OCI-M2 (cell line): ENCODE data around the gene C11orf98.
"Not testable (repeated sequence)": the region's sequence is repeated elsewhere in the genome, so short reads cannot be mapped to it uniquely, and the experiment has no call there.

Experiments used
- DNase-seq: peaks from one replicate; lab custom pipeline; 2025; ENCODE audit not compliant: unreplicated experiment; lab: John Stamatoyannopoulos, UW

The C11orf98 gene

DNA sequence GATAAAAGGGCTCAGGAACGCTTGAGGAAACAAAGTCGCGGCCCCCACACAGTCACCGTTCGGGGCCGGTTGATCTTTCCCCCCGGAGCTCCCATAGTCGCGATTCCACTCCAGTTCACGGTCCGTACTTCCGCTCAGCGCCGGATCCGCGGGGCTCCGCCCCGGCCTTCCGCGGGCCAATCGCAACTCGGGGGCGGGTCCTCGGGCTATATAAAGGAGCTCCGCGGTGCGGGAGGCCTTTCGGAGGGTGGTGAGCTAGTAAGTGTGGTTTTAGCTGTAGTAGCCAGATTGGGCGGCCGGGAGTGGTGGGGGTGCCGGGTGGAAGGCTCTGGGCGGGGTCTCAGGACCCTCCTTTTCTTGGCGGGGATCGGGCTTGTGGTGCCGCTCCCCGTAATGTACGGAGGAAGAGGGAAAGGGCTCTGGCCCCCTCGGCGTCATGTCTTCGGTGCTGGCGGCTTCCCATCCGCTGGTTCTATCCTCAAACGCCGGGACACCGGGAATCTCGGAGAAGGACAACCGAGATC lies at the start of gene C11orf98, which contains the start of gene CSKMT:
Gene C11orf98 (minus strand): TSS at position 136 of the 524 bp plus-strand sequence. CDS start 41 bp downstream, at position 95.
Gene CSKMT (plus strand): TSS at position 238 of the 524 bp plus-strand sequence. CDS start 568 bp downstream, outside the sequence.
- peak; percentile 79 for DNase-seq

DNA sequence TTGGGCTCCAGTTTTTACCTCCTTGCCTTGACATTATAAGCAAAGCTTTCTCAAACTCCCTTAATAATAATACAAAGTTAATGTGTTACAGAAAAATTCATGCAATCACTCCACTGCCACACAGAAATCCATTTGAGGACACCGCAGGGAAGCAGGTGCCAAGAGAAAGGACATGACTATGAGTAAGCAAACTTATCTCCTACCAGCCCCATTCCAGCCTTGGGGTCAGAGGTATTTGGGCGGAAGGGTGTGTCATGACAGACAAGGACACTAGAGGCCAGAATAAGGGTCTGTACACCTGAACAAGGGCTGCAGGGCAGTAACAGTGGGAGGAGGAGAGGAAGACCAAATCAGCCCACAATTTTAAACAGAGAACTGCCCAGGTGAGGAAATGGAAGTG lies 48.3 kb upstream of the C11orf98 start:
- DNase-seq: no peak

DNA sequence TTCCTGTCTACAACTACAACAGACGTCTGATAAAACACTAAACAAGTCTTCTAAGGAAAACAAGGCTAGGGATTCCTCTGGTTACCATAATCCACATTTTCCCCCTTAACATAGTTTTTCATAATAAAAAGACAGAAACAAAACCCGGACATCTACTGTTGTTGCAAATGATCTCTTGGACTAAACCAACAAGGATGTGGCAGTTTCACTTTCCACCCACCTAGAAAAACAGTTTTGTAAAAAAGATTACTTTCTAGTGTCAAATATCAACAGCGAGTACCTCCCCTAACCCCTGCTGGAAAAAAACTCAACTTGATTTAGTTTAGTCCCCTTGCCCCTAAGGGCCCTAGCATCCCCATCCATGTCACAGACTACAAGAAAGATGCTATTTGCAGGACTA lies 47.9 kb upstream of the C11orf98 start:
- DNase-seq: no peak

DNA sequence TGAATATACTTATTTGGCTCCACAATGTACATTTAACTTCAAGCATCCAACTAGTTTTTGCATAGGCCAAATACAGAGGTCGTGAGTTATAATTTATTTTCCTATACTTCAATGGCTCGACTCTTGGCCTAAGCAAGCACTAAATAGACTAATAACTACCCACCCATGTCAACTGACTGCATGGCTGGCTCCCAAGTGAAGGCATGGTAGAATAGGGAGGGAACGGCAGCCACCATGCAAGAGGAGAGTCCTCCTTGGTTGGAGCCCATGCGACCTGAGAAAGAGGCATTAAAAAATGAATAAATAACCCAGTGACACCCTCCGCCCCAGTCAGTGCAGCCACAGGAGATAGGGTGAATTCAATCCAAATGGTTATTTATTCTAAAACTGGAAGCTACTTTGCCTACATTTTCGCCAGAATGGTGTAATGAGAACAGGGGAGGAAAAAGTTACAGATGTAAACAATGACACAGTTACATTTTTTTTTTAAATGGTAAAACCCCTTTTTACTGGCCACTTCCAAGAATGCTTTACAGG lies 47.3 kb upstream of the C11orf98 start:
- no peak for DNase-seq

DNA sequence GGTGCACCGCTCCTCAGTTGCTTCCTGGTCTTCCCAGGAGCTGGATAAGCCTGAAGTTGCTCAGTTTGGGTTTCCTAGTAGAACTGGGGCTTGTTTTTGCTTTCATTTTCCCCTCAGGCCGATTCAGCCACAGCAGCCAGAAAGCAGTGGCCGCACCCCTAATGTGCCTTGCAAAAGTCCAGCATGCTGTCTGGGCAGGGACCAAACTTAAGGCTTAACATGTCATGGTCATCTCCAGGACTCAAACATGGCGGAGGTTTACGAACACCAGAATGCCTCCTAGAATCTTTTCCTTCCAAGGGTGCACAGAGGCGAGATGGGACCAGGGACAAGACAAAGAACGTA lies 45.0 kb upstream of the C11orf98 start:
- DNase-seq: no peak

DNA sequence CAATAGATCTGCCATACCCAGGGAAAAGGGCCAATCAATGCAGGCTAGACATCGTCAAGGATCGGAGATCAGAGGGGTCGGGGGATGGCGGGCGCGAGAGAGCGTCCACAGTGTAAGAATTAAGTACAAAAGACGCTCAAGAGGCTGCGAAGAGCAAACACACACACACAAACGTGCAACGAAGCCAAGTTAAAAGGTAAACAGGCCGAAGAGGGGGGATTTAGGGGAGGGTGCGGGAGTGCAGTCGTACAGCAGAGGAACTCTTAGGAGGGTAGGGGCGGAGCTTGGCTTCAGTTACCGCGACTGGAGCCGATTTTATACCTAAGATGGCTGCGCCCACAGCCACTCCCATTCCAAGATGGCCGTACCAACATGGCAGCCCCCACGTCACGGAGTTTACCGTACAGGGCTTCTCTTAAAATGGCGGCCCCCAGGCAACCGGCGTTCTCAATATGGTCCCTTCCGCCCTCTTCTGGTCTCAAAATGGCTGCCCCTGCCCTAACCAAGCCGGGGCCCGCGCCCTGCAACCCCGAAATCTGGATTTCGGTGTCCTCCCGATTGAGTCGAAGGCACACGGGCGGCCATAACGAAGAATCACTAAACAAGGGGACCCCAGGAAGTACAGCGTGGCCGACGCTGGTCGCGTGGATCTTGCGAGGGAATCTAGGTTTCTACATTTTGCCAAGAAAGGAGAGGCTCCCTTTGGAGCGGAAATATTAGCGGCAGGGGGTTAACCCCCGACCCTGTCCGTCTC lies 44.4 kb upstream of the C11orf98 start:
- no peak for DNase-seq

DNA sequence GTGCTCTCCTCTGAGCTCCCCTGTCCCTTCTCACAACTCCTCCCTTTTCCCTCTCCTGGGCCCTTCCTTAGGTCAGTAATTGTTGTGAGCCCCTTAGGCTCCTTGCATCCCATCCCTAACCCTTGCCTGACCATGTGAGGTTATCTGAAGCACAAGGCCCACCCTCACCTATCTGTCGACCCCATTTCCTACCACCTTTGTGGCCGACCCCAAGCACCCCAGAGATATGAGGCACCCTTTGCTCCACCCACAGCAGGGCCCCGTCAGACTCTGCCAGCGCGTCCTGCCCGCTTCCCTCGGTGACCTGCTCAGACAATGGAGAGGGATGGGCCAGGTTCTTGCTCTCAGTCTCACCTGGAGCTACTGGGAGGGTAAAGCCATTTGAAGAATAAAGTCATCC lies 43.8 kb upstream of the C11orf98 start:
- no peak for DNase-seq

DNA sequence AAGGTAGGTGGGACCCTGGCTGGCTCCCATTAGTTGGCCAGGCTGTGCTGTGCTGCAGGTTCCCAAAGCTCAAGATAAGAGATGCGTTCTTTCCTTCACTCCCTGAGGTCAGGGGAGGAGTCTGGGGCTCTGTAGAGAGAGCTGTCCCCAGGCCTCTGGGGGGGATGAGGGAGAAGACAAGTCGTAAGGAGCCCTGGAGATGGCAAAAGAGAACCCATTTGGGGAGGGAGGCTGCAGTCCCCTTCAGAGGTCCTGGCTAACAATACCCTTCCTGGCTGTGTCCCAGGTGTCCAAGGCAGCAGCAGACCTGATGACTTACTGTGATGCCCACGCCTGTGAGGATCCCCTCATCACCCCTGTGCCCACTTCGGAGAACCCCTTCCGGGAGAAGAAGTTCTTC lies 43.4 kb upstream of the C11orf98 start:
- DNase-seq: no peak

DNA sequence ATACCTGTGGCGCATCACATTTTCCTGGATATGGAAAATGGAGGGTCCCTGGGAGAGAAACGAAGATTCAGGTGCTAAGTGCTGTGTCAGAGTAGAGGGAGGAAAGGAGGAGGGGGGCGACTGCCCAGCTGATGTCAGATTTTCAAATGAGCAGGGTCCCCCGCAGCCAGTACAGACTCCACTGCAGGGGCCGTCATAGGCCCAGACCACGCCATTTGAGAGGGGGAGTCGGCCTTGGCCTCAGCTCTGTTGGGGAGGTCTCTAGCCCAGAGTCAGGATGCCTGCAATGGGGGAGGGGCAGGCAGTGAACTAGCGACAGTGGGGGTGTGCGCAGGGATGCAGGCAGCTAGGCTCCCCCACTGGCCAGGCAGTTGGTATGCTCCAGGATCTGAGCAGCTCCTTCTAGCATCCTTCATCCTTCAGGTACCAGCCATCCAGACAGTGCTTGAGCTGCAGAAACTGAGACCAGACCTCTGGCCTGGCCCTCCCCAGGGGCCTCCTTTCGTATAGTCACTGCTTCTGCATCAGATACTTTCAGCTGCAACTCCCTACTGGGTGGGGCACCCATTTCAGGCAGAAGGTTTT lies 42.4 kb upstream of the C11orf98 start, which contains the start of the genes BSCL2 and GNG3:
Gene BSCL2 (minus strand): TSS at position 148 of the 585 bp plus-strand sequence. CDS start 229 bp downstream, outside the sequence.
Gene GNG3 (plus strand): TSS at position 400 of the 585 bp plus-strand sequence. CDS start 620 bp downstream, outside the sequence.
- DNase-seq: no peak

DNA sequence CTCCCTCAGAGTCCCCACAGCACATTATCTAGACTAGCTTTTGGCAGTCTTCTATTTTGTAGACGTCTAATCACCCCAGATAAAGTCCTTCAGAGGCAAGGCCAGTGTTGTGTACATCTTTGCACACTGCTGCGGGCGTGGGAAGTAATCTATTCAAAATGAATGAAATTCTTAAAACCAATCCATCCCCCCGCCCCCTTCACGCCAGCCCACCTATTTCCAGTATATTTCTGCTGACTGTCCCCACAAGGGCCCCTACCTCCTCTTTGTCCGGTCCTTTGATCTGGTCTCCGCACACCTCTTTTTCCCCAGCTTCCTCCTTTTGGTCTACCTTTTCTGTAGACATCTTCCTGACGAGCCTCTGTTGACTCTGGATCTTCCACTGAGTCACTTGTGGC lies 41.8 kb upstream of the C11orf98 start:
- no peak for DNase-seq

DNA sequence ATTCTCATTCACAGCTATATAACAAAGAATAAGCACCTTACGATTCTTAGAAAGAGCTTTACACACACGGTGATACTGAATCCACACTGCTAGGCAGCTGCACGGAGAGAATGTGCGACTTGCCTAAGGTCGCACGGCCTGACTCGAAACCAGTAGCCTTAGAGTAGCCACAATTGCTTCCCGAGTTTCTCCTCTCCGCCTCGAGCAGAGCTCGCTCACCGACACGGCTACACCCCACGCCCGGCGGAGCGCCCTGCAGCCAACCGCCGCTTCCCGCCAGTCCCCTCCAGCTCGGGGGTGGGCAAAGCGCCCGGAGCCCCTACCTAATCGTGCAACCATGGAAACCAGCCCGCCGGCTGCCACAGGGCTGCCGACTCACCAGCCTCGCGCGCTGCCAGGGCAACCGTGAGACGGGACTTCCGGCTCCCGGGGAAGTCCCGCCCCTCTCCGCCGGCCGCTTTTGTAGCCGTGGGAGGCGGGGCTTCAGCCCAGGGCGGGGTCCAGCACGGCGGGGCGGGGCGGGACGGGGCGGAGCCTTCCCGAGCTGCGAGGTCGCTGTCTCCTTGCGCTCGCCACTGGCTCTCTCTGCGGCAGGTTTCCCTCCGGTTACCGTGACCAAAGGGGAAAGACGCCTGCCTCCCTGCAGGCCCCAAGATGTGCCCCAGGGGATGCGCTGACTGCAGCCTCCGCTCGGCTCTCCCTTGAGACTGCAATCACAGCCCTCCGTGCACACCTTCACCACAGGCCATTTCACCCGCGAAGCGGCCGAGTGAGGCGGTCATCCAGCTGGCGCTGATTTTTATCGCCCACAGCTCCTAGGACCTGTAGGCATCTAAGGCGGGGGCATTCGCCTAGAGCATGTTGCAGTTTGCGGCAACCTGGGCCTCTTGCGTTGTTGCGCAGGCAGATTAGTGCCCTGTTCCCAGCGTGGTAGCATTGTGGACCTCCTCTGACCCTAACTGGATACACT lies 41.2 kb upstream of the C11orf98 start:
- no peak for DNase-seq

DNA sequence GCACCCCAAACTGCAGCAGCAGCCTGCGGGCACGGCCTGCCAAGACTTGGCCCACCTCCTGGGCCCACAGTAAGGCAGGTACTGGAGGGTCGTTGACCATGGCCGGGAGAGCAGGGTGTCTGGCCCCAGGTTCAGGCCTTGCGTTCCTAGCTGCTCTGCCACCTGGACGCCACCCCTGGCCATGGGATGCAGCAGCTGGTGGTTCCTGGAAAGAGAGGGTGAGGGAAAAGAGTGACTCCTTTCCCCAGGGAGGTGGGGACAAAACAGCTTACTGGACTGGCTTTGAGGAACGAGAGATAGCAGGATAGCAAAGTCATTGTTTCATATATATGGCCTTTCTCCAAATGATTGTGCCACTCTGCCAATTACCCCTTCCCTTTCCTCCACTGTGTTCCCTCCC lies 40.4 kb upstream of the C11orf98 start:
- no peak for DNase-seq

DNA sequence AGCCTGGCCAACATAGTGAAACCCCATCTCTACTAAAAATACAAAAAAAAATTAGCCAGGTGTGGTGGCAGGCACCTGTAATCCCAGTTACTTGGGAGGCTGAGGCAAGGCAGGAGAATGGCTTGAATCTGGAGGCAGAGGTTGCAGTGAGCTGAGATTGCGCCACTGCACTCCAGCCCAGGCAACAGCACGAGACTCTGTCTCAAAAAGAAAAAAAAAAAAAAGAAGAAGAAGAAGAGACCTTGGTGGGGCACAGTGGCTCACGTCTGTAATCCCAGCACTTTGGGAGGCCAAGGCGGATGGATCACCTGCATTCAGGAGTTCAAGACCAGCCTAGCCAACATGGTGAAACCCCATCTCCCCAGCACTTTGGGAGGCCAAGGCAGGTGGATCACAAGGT lies 38.9 kb upstream of the C11orf98 start:
- DNase-seq: not testable (repeated sequence)

DNA sequence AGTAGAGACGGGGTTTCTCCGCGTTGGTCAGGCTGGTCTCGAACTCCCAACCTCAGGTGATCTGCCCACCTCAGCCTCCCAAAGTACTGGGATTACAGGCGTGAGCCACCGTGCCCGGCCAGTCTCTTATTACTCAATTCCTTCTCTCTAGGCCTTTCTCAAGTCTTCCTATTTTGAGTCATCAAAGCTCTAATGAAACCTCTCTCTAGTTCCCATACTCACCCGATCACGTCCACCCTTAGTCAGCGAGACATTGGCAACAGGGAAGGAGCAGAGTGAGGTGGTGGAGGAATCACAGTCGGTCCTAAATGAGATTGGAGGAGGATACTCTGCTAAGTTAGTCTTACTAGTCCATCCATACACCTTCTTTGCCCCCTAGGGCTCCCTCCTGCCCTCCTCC lies 37.2 kb upstream of the C11orf98 start:
- DNase-seq: no peak

DNA sequence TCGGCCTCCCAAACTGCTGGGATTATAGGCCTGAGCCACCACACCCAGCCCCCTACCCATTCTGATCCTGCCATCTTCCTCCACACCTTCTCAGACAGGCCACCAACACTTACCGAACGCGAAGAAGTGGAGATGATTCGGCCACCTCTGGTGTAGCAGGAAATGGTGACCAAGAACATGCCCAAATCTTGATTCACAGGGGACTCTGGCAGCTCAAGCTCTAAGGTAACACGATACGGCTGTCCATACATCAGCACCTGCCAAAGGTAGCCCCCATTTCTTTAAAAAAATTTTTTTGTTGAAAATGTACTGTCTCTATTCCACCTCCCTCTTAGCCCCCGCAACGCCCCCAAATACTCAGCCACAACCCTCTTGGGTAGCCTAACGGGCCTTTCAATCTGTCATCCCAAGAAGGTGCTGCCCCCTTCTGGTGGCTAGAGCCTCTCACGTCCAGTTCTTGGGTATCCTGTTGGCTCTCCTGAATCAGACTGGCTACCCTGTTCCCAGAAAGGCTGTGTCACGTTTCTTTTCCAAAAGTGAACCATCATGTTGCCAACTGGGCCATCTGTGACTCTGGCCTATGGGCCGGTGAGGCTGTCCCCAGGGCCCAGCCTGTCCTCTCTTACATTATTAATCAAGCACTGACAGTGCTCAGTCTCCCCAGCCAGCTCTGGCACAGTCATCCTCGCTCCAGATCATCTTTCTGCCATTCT lies 29.6 kb upstream of the C11orf98 start:
- no peak for DNase-seq

DNA sequence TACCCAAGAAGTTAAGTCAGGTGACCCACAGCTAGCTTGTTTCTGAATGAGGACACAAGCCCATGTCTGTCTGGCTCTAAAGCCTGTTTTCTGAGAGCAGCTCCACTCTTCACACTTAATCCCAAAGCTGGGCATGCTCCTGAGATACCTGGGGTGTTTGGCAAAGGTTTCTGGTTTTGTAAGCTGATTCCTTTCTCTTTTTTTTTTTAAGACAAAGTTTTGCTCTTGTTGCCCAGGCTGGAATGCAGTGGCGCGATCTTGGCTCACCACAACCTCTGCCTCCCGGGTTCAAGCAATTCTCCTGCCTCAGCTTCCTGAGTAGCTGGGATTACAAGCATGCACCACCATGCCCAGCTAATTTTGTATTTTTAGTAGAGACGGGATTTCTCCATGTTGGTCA lies 28.6 kb upstream of the C11orf98 start:
- not testable (repeated sequence) for DNase-seq

DNA sequence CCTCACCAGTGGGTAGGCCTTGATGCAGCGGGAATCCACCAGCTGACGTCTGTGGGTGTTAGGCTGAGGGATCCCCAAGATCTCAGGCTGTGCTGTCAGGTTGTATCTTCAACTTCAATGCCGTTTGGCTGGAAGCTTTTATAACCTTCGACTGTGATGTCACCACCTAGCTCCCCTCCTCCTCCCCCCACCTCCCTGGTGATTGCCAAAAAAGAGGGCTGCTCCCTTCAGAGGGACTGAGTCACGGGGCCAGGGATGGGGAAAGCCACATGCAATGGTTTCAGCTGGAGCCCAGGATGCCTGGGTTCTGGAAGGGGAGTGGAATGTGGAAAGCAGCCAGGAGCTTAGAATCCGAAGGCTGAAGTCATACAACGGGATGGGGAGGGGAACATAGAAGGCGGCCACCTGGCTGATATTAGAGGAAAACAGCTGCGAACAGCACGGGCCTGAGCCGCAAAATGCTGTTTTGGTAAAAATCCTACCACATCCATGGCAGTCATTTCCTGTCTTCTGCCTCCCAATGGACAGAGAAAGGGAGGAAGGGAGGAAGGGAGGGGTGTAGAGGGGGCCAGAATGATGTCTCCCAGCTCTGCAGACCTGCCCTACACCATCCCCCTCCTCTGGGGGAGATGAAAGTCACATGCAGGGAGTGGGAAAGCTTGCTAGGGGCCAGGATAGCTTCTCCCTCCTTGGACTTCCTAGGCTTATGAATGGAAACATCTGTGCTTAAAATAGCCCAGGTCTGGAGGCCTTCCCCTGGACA lies 24.6 kb upstream of the C11orf98 start, which contains the start of gene LRRN4CL:
Gene LRRN4CL (minus strand): TSS at position 110 of the 763 bp plus-strand sequence. CDS start 1,022 bp downstream, outside the sequence.
- no peak for DNase-seq

DNA sequence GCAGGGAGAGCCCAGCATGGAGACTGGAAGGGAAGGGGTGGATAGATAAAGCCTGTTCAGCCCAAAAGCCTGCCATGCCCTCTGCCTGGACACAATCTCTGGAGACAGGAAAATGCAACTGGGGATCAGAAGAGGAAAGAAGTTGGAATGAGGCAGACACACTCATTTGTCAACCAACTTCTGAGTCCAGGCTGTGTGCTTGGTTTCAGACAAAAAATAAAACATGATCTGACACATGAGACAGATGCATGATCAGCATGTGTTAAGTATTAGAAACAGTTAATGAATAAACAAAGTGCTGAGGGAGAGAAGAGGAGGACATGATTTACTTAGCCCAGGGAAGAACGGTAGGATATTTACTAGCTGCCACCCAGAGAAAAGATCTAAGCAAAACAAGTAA lies 23.5 kb upstream of the C11orf98 start:
- no peak for DNase-seq
